ENCODE results near the gene RALGPS2. TPM values are rescaled to one million over a fixed set of nuclear protein-coding genes. Genes with fewer than 3 reads are reported as not detected.

RALGPS2 gene
- total and polyA plus RNA-seq, 8 donors = 3.1 to 72.3 (median 8.3) TPM

- no peaks in the 10 kb centered on the region for H3K27me3 ChIP-seq
- H3K4me1 ChIP-seq = peaks cover 3 to 25% (median 14%) of the 10 kb centered on the region in 4 donors
- TF ChIP-seq EP300 (IDR thresholded peaks at IDR 0.05) (no peak), CTCF (IDR thresholded peaks at IDR 0.05) (no peak), POLR2AphosphoS5 (IDR thresholded peaks at IDR 0.05) (peak; percentile 16 to 43 (median 24))
- no peaks in the 10 kb centered on the region for H3K36me3 ChIP-seq
- intact Hi-C loops (cut with DNase I; ENCODE audit: low total_unique reads) = no loop called here
- H3K27ac ChIP-seq = peak overlapping the region; percentile 76 to 93 (median 91)
- H3K4me3 ChIP-seq = peak overlapping the region; percentile 89 to 99 (median 92)
- DNase-seq = peak; percentile 69 to 94
- H3K9me3 ChIP-seq = no peaks in the 10 kb centered on the region
- WGBS, 5 donors = 0 to 1% (median 0%) methylated on average over 21 of the region's 21 CpGs
Measured at GRCh38 chr1:178726087-178726517, 1.1 kb downstream of the RALGPS2 start.

GRCh38 chr1:178726545-178726944, 1.5 kb downstream of the RALGPS2 start:
- WGBS, 5 donors = 11 to 20% (median 14%) methylated on average over 5 of the region's 5 CpGs
- peak overlapping the region; percentile 89 to 99 (median 92) for H3K4me3 ChIP-seq
- peak overlapping the region in 4 of 5 donors; percentile 76 to 93 (median 92) for H3K27ac ChIP-seq

GRCh38 chr1:178727014-178727895, 2.2 kb downstream of the RALGPS2 start:
- 26 to 45% (median 31%) methylated on average over 11 of the region's 11 CpGs for WGBS, 5 donors
- Histone ChIP-seq H3K9me3 (no peaks in the 10 kb centered on the region), H3K36me3 (no peaks in the 10 kb centered on the region), H3K27me3 (no peaks in the 10 kb centered on the region), H3K27ac (peak overlapping the region in 4 of 5 donors; percentile 76 to 93 (median 92)), H3K4me3 (peak overlapping the region in 3 of 4 donors; percentile 89 to 99 (median 91)), H3K4me1 (peaks cover 3 to 25% (median 14%) of the 10 kb centered on the region in 4 donors)
- TF ChIP-seq CTCF (IDR thresholded peaks at IDR 0.05) (no peak), POLR2AphosphoS5 (IDR thresholded peaks at IDR 0.05) (no peak), EP300 (IDR thresholded peaks at IDR 0.05) (no peak), POLR2A (IDR thresholded peaks at IDR 0.05) (no peak)
- peak in 1 of 2 donors; percentile 23 for DNase-seq
- intact Hi-C loops (cut with DNase I; ENCODE audit: low total_unique reads) = no loop called here

More at GRCh38 chr1:178726545-178726944, 1.5 kb downstream of the RALGPS2 start:
- Histone ChIP-seq H3K27me3 (no peaks in the 10 kb centered on the region), H3K9me3 (no peaks in the 10 kb centered on the region), H3K36me3 (no peaks in the 10 kb centered on the region), H3K4me1 (peaks cover 3 to 25% (median 14%) of the 10 kb centered on the region in 4 donors)
- intact Hi-C loops (cut with DNase I; ENCODE audit: low total_unique reads) = no loop called here
- DNase-seq = no peak
- TF ChIP-seq CTCF (IDR thresholded peaks at IDR 0.05) (no peak), POLR2A (IDR thresholded peaks at IDR 0.05) (no peak), EP300 (IDR thresholded peaks at IDR 0.05) (no peak), POLR2AphosphoS5 (IDR thresholded peaks at IDR 0.05) (no peak)

- Histone ChIP-seq H3K4me1 (no peaks in the 10 kb centered on the region), H3K4me3 (no peak overlapping the region), H3K27ac (no peak overlapping the region), H3K27me3 (no peaks in the 10 kb centered on the region), H3K36me3 (peaks cover 0 to 12% (median 4%) of the 10 kb centered on the region in 4 donors), H3K9me3 (no peaks in the 10 kb centered on the region)
- TF ChIP-seq CTCF (IDR thresholded peaks at IDR 0.05) (peak in 1 of 7 experiments; percentile 20), POLR2AphosphoS5 (IDR thresholded peaks at IDR 0.05) (no peak)
- 89 to 93% (median 91%) methylated on average over 5 of the region's 5 CpGs for WGBS, 5 donors
- intact Hi-C loops (cut with DNase I; ENCODE audit: low total_unique reads) = no loop called here
- DNase-seq = no peak
Measured at GRCh38 chr1:178733972-178734371, 8.9 kb downstream of the RALGPS2 start.
